ENCODE results near the gene GNG4. TPM values are rescaled to one million over a fixed set of nuclear protein-coding genes. Genes with fewer than 3 reads are reported as not detected.

The GNG4 gene
- total RNA-seq, 1 experiment from 2014 or later, result 34.4 TPM

DNA sequence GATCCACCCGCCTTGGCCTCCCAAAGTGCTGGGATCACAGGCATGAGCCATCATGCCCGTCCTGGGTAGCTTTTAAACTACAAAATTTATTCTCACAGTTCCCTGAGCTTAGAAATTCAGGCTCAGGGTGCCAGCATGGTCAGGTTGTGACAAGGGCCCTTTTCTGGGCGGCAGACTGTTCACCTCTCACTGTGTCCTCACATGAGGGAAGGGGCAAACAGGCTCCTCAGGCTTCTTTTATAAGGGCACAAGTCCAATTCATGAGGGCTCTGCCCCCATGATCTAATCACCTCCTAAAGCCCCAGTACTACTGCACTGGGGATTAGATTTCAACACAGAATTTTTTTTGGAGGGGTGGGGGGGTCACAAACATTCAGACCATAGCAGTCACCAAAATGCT, 36.8 kb downstream of the GNG4 start:
- H3K23ac ChIP-seq (ENCODE audit: insufficient read length, low read depth, low read length), result no peak overlapping the region
- H3K4me2 ChIP-seq (ENCODE audit: insufficient read depth, insufficient read length, low read length), result no peak overlapping the region
- Mint-ChIP-seq H3K36me3 (ENCODE audit: insufficient read depth in 1 of 3, low read depth in 3 of 3) (peaks cover 0 to 14% (median 5%) of the 10 kb centered on the region in 3 experiments; a peak in 4 of 7 replicates), H3K27ac (no peak overlapping the region), H3K9me3 (no peaks in the 10 kb centered on the region), H3K4me3 (no peak overlapping the region), H3K4me1 (peaks cover 4 to 10% of the 10 kb centered on the region in 2 experiments; a peak in 2 of 4 replicates), H3K27me3 (ENCODE audit: low read depth) (no peaks in the 10 kb centered on the region)
- no peaks in the 10 kb centered on the region for H3K9me3 ChIP-seq (ENCODE audit: control insufficient read depth, low read depth, low read length)
- no peaks in the 10 kb centered on the region for H4K20me1 ChIP-seq (ENCODE audit: control insufficient read depth, insufficient read depth, insufficient read length)
- no peak overlapping the region for H2BK120ac ChIP-seq (ENCODE audit: low read depth, low read length, poor library complexity, severe bottlenecking)
- H2BK15ac ChIP-seq (ENCODE audit: low read depth, low read length), result no peak overlapping the region
- no peak overlapping the region for H4K91ac ChIP-seq (ENCODE audit: insufficient read length, low read depth, low read length)
- H2BK12ac ChIP-seq (ENCODE audit: insufficient read length, low read depth, low read length), result no peak overlapping the region
- H3K18ac ChIP-seq (ENCODE audit: insufficient read length, low read depth, low read length), result no peak overlapping the region
- H3K23me2 ChIP-seq (ENCODE audit: insufficient read length, low read depth, low read length, poor library complexity, severe bottlenecking), result no peaks in the 10 kb centered on the region
- H3K79me2 ChIP-seq (ENCODE audit: insufficient read depth, low read length), result 0 out of 2 replicates have a peak, but pooled peaks cover 1% of the 10 kb centered on the region
- no peak overlapping the region for H3K27ac ChIP-seq (ENCODE audit: insufficient read length, low read depth, low read length)
- TF ChIP-seq, protein P1, sequence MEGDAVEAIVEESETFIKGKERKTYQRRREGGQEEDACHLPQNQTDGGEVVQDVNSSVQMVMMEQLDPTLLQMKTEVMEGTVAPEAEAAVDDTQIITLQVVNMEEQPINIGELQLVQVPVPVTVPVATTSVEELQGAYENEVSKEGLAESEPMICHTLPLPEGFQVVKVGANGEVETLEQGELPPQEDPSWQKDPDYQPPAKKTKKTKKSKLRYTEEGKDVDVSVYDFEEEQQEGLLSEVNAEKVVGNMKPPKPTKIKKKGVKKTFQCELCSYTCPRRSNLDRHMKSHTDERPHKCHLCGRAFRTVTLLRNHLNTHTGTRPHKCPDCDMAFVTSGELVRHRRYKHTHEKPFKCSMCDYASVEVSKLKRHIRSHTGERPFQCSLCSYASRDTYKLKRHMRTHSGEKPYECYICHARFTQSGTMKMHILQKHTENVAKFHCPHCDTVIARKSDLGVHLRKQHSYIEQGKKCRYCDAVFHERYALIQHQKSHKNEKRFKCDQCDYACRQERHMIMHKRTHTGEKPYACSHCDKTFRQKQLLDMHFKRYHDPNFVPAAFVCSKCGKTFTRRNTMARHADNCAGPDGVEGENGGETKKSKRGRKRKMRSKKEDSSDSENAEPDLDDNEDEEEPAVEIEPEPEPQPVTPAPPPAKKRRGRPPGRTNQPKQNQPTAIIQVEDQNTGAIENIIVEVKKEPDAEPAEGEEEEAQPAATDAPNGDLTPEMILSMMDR (conservative IDR thresholded peaks at IDR 0.05), result no peak
- H4K5ac ChIP-seq (ENCODE audit: insufficient read length, low read depth, low read length), result no peak overlapping the region
- H3K4ac ChIP-seq (ENCODE audit: low read depth, low read length), result no peak overlapping the region
- no peak overlapping the region for H3K14ac ChIP-seq (ENCODE audit: insufficient read depth, low read length)
- H3K27me3 ChIP-seq (ENCODE audit: insufficient read depth, low read length), result no peaks in the 10 kb centered on the region
- WGBS (ENCODE audit: extremely low coverage, insufficient read length, low lambda C conversion rate), result no CpG with 5 or more reads among the region's 3 CpGs
- no peak overlapping the region for H3K56ac ChIP-seq (ENCODE audit: insufficient read length, low read depth, low read length)
- DNase-seq, result no peak
- H4K8ac ChIP-seq (replicated peaks; ENCODE audit: insufficient read length, low read depth, low read length), result no peak overlapping the region
- H2BK5ac ChIP-seq (ENCODE audit: insufficient read length, low read length), result no peak overlapping the region
- H3K79me1 ChIP-seq (ENCODE audit: insufficient read depth, low read depth, low read length, poor library complexity, severe bottlenecking), result no peaks in the 10 kb centered on the region
- H3K4me1 ChIP-seq (ENCODE audit: insufficient read depth, low read length), result no peaks in the 10 kb centered on the region; the same call in 1 of the 2 replicates
- H2AFZ ChIP-seq (ENCODE audit: low read length), result no peak overlapping the region
- no peak overlapping the region for H2AK5ac ChIP-seq (ENCODE audit: insufficient read length, low read length)
- no peak overlapping the region for H3T11ph ChIP-seq (ENCODE audit: low read length)
- no peak overlapping the region for H3K9ac ChIP-seq (ENCODE audit: extremely low read depth, insufficient read length, low read length)
- no peak overlapping the region for H2BK20ac ChIP-seq (ENCODE audit: low read depth, low read length, poor library complexity, severe bottlenecking)
